HG03558 (cell line): Measurements from ENCODE around the gene ASPRV1.
"Not testable (repeated sequence)": the region's sequence is repeated elsewhere in the genome, so short reads cannot be mapped to it uniquely, and the experiment has no call there.

Source experiments
- ATAC-seq: cut with Tn5 transposase; IDR thresholded peaks from one replicate; pipeline ENCODE4 v1.9.1; 2021; ENCODE audit warnings: moderate number of reproducible peaks; ENCODE audit not compliant: unreplicated experiment; ENCODE audit errors: extremely low read depth

ASPRV1 gene

DNA sequence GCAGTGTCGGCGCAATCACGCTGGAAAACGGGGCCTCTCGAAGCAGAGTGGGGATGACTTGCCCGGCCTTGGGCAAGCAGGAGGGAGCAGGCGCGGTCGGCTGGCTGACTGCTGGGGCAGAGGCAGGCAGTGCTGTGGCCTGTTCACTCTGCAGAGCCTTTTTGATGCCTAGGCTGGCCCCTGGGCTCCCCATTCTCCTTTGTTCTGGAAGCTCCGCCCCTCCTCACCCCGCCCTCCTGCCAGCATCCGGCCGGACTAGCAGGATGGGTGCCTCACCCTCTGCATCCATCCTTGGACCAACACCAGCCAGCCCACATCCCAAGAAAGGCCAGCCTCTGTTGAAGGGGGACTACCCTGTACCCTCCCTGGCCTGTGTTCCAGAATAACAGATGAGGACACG lies at the start of gene ASPRV1:
Gene ASPRV1, minus strand, starts transcription at position 136 of the 400 bp plus-strand sequence. CDS start 195 bp downstream, outside the sequence.
- no peak for ATAC-seq

DNA sequence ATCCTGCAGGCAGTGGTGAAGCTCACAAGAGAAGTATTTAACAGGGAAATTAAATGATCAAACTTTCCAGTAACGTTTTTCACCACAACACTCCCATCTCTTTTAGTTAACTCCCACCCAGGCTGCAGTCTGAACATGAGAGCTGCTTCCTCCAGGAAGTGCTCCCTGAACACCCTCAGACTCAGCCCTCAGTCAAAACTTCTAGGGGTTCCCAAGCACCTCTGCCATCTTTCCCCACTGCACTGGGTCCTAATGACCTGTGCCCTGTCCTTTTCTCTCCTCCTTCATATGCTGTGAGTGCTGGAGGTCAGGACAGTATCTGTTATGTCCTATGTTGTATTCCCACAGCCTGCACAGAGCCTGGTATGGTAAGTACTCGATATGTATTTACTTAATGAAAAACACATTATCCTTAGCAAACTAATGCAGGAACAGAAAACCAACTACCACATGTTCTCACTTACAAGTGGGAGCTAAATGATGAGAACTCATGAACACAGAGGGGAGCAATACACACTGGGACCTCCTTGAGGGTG lies 49.2 kb upstream of the ASPRV1 start:
- ATAC-seq: no peak

DNA sequence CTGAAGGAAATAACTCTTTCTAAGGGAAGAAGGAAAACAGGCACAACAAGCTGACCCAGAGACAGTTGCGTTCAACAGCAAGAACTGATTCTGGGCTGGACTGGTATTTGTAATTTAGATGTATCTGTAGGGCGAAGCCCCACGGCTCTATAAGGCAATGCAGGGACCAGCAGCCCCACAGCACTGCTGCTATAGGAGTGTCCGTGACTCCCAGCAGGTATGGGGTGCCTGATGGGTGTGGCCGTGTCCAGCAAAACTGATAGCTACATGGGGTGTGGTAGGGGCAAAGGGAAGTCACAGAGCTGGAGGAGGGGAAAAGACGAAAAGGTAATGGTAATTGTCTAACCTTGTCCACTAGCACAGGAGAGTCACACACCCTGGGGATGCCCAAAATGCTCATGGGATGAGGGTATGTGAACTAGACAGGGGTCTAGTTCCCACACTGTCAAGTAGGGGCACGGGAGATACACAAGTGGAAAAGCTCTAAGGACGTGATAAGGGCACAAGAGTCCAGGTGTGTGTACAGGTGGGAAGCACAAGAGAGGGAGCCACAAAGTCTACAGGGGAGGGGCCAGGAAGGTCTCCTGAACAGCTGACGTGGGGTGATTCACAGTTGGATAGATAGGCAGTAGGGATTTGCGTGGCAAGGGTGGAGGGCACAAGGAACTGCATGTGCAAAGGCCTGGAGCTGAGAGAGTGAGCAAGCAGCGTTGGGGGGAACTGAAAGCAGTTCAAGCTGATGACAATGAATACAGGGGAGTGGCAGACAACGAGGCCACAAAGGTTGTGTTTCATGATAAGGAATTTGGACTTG lies 48.5 kb upstream of the ASPRV1 start:
- no peak for ATAC-seq

DNA sequence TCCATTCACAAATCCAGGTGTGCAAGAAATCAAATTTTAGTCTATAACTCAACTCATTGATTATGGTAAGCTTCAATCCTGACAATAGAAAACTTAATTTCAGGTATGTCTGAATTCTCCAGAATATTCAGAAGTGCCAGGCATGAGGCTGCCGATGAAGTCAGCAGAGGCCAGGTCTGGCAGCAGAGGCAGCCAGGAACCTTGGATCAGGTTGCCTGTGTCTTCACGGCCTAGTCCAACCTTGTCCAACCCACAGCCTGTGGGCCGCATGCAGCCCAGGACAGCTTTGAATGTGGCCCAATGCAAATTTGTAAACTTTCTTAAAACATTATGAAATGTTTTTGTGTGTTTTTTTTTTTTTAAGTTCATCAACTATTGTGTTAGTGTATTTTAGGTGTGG lies 46.9 kb upstream of the ASPRV1 start:
- ATAC-seq: no peak

DNA sequence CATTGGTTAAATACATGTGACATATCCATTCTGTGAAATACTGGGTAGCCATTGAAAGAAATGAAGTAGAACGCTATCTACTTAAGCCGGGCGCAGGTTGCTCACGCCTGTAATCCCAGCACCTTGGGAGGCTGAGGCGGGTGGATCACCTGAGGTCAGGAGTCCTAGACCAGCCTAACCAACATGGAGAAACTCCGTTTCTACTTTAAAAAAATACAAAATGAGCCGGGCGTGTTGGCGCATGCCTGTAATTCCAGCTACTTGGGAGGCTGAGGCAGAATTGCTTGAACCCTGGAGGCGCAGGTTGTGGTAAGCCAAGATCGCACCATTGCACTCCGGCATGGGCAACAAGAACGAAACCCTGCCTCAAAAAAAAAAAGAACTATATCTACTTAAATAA lies 45.7 kb upstream of the ASPRV1 start:
- no peak for ATAC-seq

DNA sequence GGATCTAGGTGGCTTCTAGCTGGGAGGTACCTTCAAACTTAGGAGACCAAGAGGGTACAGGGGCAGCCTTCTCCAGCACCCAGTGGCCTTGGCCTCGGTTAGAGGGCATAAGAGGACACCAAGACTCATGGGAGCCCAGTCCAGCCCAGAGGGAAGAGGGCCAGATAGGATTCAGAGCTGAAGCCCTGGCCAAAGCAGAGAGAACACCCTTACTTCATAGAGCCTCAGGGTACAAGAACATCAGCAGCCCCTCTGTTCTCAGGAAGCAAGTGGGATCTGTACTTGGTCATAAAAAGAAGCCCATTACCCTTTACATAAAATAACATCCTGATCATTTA lies 45.0 kb upstream of the ASPRV1 start:
- no peak for ATAC-seq

DNA sequence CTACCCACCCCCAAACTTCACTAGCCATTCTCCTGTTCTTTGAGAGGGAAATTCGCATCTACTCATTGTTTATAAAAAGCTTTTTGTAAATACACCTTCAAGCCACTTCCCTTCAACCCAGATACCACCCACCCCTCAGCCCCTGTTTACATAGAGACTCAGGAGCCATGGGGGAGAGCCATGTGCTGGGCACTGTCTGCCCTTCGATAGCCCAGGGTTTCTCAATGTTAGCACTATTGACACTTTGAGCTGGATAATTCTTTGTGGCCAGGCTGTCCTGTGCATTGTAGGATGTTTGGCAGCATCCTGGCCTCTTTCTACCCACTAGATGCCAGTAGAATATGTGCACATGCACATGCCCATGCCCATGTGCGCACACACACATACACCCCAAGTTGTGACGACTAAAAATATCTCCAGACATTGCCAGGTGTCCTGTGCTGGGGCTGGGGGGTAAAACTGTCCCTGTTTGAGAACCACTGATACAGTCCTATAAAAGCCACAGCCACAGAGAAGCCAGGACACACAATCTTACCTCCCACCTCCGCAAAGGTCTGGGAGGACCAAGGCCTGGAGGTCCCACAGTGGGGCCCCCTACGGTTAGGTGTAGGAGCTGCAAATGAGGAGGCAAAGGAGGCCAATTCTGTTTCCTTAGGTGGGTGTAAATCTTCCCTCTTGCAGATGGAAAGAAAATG lies 44.5 kb upstream of the ASPRV1 start:
- no peak for ATAC-seq

DNA sequence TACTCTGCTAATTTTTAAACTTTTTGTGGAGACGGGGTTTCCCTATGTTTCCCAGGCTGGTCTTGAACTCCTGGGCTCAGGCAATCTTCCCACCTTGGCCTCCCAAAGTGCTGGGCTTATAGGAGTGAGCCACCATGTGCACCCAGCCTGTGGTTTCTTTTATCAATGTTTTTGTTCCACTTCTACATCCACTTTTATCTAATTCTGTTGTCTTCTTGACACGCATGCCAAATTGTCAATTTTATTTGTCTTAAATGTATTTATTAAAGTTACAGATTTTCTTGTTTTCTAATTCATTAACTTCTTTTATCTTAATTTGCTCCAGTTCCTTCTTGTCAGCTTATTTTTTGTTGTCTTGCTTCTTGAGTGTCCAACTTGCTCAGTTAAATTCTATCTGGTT lies 43.8 kb upstream of the ASPRV1 start:
- ATAC-seq: no peak

DNA sequence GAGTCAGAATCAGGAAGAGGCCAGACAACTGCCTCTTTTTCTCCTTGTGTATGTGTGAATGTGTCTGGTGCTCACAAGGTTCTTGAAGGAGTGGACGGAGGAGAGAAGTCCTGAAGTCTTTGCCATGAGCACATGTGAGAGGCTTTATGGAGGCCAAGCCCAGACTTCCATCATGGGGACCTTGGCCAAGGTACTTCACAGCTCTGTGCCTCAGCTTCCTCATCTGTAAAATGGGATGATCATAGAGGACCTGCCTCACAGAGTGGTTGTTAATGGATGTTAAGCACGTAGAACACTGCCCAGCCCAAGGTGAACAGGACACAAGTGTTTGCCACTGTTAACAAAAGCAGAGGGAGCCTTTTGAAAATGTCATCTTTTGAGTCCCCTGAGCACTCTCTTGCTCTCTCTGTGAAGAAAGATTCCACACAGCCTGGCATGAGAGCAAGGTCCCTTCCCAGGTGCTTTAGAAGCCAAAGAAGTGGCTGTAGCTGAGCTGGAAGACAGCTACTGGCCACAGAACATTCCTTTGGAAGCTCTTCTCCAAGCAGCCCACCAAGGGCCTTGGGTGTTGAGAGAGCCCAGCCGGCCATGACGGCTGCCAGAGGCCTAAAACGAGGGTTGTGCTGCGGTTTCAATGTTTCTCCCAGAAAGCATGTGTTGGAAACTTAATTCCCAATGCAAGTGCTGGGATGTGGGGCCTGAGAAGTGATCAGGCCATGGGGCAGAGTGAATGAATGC lies 41.8 kb upstream of the ASPRV1 start:
- no peak for ATAC-seq

DNA sequence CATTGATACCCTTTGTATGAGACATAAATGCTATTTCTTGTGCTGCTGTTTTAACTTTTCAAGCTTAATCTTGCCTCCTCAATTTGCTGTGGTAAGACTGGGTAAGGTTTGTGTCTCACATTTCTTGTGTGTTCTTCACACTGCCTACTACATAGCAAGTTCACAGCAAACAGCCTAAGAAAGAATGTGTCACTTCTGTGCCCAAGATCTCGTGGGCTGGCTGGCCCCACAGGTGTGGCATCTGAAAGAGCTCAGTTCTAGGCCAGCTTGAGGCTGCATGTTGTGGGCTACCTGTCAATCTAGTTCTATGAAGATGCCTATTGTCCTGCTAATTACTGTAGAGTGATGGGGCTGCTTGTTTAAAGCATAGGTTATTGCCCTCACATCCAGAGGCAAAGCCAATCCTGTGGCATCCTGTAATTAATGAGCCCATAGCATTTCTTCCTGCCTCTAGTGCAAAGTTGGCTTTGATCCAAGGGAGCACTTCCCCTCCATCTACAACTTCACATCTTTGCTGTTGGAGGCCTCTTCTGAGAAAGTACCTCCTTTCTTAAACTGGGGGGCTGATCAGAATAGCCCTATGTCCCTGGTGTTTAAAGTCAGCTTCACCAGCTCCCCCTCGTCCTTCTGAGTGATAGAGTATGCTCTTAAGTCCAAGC lies 40.9 kb upstream of the ASPRV1 start:
- ATAC-seq: no peak

DNA sequence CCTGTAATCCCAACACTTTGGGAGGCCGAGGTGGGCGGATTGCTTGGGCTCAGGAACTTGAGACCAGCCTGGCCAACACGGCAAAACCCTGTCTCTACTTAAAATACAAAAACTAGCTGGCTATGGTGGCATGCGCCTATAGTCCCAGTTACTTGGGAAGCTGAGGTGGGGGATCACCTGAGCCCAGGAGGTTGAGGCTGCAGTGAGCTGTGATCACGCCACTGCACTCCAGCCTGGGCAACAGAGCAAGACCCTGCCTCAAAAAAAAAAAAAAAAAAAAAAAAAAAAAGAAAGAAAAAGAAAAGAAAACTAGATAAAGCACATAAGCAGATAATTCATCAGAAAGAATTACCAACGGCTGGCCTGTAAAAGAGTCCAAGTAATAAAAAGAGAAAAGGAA lies 39.1 kb upstream of the ASPRV1 start:
- ATAC-seq: not testable (repeated sequence)

DNA sequence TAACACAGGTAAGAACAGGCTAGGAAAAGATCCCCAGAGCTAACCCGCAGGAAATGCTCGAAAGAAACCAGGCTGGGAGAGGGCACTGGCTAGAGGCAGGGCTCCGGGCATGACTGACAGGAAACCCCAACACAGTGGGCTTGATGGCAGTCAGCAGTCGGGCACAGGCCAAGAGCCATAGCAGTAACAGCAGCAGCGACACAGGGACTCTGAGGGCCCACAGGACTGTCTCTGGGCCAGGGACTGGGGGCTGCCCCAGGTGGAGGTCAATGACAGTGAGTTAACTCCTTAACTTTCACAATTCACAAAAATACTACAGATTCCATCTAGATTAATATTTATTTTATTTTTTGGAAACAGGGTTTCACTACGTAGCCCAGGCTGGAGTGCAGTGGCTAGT lies 37.3 kb upstream of the ASPRV1 start:
- no peak for ATAC-seq

DNA sequence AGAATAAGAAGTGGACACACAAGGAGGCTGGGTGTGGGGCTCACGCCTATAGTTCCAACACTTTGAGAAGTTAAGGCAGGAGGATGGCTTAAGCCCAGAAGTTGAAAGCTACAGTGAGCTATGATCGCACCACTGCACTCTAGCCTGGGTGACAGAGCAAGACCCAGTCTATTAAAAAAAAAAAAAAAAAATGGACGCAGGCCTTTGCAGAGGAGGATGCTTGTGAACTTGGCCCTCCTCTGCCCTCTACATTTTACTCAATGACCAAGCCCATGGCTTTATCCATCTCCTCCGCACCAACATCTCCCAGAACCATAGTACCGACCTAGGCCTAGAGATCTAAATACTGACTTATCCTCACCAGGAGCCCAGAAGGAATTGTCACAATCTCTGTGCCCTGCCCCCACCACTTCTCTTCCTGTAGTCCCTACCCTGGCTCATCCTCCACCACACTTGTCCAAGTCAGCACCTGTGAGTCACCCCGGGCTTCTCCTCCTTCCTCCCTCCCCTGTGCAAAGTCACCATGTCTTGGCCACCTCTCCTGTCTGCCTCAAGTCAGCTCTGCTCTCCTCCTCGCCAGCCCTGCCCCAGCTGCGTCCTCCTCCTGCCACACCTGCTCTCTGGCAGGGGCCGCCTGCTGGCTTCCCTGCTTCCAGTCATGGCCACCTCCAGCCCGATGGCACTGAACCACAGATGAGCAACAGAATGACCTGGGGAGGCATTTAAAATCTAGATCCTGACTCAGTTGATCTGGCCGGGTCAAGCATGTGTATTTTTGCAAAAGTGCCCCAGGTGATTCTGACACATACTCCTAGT lies 35.8 kb upstream of the ASPRV1 start:
- ATAC-seq: no peak

DNA sequence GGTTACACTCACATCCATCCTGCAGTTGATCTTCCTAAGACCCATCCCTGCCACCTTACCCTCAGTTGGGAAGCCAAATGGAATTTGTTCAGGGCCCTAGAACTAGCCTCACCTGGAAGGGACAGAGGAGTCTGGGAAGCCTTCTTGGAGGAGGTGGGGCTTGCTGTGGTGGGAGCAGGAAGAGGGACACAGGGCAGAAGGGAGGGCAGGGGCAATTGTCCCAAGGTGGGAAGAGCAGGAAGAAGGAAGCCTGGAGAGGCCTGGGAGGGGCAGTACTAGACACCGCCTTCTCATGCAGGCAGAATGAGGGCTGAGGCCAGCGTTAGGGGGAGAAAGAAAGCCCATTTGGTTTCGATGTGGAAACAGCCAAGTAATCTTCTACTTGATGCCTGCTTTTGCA lies 34.1 kb upstream of the ASPRV1 start:
- ATAC-seq: no peak

DNA sequence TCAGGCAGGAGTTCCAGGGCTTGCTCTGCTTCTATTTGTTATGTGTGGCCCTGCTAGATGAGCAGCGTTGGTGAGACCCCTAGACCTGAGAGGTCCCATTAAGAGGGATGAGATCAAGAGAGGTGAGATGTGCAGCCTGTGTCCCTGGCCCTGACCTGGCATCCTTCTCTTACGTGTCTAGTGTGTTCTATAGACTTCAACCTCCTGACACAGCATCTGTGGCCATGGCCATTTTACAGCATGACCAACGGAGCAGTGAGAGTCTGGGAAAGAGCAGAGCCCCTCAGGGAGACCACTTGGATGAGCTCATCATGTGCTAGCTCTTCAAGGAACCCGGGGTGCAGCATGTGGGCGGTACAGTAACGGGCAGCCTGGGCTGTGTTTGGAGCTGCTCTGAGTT lies 32.7 kb upstream of the ASPRV1 start:
- ATAC-seq: no peak

DNA sequence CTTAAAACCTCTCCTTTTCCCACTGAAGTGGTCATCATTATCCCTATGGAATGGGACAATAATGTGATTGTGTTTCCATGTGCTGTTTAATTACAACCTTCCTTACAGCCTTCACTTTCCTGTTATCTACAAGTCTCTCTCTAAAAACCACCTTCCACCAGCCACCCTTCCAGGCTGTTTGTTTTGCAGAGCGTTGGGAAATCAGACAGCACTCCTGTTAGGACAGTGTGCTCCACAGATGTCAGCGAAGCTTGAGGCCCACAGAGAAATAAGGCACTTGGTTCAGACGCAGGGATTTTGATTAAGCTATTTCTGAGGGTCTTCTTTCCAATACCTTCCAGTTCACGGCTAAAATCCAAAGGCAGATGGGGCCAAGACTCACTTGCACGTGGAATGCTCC lies 32.3 kb upstream of the ASPRV1 start:
- ATAC-seq: no peak

DNA sequence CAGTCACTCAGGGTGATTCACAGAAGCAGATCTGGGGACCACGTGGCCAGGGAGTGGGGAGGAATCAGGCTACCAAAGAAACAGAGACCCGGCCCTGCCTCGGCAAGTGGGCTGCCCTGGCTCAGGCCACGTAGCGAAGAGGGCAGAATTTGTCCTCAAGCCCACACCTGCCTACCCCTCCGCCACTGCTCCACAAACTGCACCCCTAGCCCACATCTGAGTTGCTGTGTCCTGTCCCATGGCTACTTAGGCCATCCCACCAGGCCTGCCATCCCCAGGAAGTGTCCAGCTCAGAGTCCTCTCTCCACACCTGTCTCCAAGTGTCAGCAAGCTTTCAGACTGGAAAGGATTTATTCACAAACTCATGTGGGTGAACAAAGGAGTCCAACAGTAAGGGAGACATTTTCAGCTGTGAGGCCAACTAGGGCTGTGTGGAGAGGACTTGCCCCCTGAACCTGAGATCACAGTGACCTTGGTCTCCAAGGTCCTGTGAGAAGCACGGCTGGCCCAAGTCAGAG lies 31.7 kb upstream of the ASPRV1 start:
- ATAC-seq: no peak

DNA sequence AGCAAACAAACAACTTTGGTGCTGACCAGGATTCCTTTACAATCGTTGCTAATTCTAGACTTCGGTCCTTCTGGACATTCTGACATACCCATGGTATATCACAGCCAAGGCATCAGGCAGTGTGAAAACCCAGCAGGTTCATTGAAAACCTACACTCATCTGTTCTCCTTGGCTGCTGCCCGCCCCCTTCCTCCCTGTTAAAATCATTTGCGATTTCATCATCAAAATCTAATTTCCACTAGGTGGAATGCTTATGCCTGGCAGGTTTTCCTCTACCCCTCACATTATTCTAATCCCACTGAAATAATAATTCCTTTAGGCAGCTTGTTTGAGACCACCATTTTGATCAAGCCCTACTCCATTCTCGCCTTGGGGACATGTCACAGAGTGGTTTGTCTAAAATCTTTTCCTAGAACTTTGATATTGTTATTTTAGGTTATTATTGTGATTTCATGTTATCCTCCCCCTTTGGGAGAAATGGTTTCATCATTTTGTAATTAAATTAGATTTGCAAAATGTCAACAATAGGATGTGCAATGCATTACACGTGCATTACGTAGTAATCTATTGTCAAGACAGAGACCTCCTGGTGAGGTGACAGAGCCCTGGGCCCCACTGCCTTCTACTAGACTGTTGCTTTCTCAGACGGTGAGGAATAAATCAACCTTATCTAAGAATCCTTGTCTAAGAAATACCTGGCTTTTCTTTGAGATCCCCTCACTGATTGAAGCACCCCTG lies 31.0 kb upstream of the ASPRV1 start:
- ATAC-seq: no peak
